HepG2 (cell line): ENCODE results near the gene THSD8. TPM values are rescaled to one million over a fixed set of nuclear protein-coding genes. Genes with fewer than 3 reads are reported as not detected.

Experiments used
- ATF2 ChIP-seq: sonication (generic); formaldehyde crosslinking; IDR thresholded peaks from 2 replicates; pipeline ENCODE4 v1.4.0; 2020; ENCODE audit warnings: missing genetic modification reagents
- BCL6 ChIP-seq: IDR thresholded peaks from 2 replicates; pipeline ENCODE4 v1.6.1; 2016; ENCODE audit warnings: missing genetic modification reagents, missing compliant biosample characterization
- ETV5 ChIP-seq: IDR thresholded peaks from 2 replicates; pipeline ENCODE4 v1.6.1; 2018; ENCODE audit warnings: missing biosample characterization, missing genetic modification reagents, inconsistent platforms, borderline replicate concordance
- FOXA3 ChIP-seq: IDR thresholded peaks from 2 replicates; pipeline ENCODE4 v1.6.1; 2016; ENCODE audit warnings: missing genetic modification reagents, missing compliant biosample characterization
- FOXP4 ChIP-seq: sonication (generic); formaldehyde crosslinking; IDR thresholded peaks from 2 replicates; pipeline ENCODE4 v1.4.0; 2020; ENCODE audit warnings: missing genetic modification reagents
- GABPB1 ChIP-seq: IDR thresholded peaks from 2 replicates; pipeline ENCODE4 v1.6.1; 2016; ENCODE audit warnings: mild to moderate bottlenecking, missing genetic modification reagents, moderate library complexity, missing compliant biosample characterization
- HNRNPK ChIP-seq: fragments of 200-400 bp; formaldehyde crosslinking; IDR thresholded peaks from 2 replicates; pipeline ENCODE4 v1.6.1; 2018; ENCODE audit warnings: low read length, low read depth, moderate library complexity, mild to moderate bottlenecking; ENCODE audit not compliant: poor library complexity, severe bottlenecking
- NCOA2 ChIP-seq: sonication (generic); formaldehyde crosslinking; IDR thresholded peaks from 2 replicates; pipeline ENCODE4 v1.8.0; 2022; ENCODE audit warnings: inconsistent platforms
- ZBTB3 ChIP-seq: sonication (generic); formaldehyde crosslinking; IDR thresholded peaks from 2 replicates; pipeline ENCODE4 v1.4.0; 2020; ENCODE audit warnings: low read depth, mild to moderate bottlenecking, moderate library complexity, missing genetic modification reagents, borderline replicate concordance
- ZNF296 ChIP-seq: sonication (generic); formaldehyde crosslinking; conservative IDR thresholded peaks from 2 replicates; pipeline ENCODE4 v1.5.0; 2020; ENCODE audit warnings: mild to moderate bottlenecking, missing genetic modification reagents
- ZNF317 ChIP-seq: sonication (generic); formaldehyde crosslinking; IDR thresholded peaks from 2 replicates; pipeline ENCODE4 v1.5.0; 2020; ENCODE audit warnings: mild to moderate bottlenecking, missing genetic modification reagents
- ZNF589 ChIP-seq: sonication (generic); formaldehyde crosslinking; conservative IDR thresholded peaks from 2 replicates; pipeline ENCODE4 v1.8.0; 2022; ENCODE audit warnings: mild to moderate bottlenecking, moderate library complexity, missing genetic modification reagents
- polyA plus RNA-seq, 8 experiments: library from polyadenylated mRNA; depleted of rRNA in 3 of 8; stranded (reverse) in 7 of 8; unstranded in 1 of 8; fragments of >200 nt; fragmentation: Illumina TruSeq in 4 of 8; extraction: Trizol in 4 of 8; gene quantifications; 2 replicates each; pipeline versions ENCODE4 v1.2.1 to v1.2.3, GENCODE V29; 2011 to 2016; ENCODE audit warnings: low read depth in 4 of 8, missing spikeins in 1 of 8, mixed read lengths in 1 of 8; ENCODE audit not compliant: insufficient read depth in 1 of 8
- total RNA-seq, 5 experiments: library from RNA; depleted of rRNA; stranded (reverse); fragments of >200 nt; fragmentation: Illumina TruSeq; extraction: Trizol; gene quantifications; 2 replicates each; pipeline ENCODE4 v1.2.3, GENCODE V29; 2016; ENCODE audit warnings: low read depth in 1 of 5
- TF ChIP-seq, protein P1 (sequence below): sonication (generic); formaldehyde crosslinking; IDR thresholded peaks from 2 replicates; pipeline ENCODE4 v1.5.0; 2020; ENCODE audit warnings: mild to moderate bottlenecking, missing genetic modification reagents
- TF ChIP-seq, protein P2 (sequence below): sonication (generic); formaldehyde crosslinking; IDR thresholded peaks from 2 replicates; pipeline ENCODE4 v1.5.1; 2020; ENCODE audit warnings: mild to moderate bottlenecking, missing genetic modification reagents, moderate library complexity
- TF ChIP-seq, protein P3 (sequence below): sonication (generic); formaldehyde crosslinking; IDR thresholded peaks from 2 replicates; pipeline ENCODE4 v1.4.0; 2020; ENCODE audit warnings: missing genetic modification reagents

The THSD8 gene
- total and polyA plus RNA-seq, 2 of the 13 experiments (the other 11 are each of a cell fraction or from before 2014, with no cell fraction given): 4.8 to 14.9 TPM

GRCh38 chr19:12783849-12784393, 17.9 kb upstream of the THSD8 start (continued):
- TF ChIP-seq, protein P1, sequence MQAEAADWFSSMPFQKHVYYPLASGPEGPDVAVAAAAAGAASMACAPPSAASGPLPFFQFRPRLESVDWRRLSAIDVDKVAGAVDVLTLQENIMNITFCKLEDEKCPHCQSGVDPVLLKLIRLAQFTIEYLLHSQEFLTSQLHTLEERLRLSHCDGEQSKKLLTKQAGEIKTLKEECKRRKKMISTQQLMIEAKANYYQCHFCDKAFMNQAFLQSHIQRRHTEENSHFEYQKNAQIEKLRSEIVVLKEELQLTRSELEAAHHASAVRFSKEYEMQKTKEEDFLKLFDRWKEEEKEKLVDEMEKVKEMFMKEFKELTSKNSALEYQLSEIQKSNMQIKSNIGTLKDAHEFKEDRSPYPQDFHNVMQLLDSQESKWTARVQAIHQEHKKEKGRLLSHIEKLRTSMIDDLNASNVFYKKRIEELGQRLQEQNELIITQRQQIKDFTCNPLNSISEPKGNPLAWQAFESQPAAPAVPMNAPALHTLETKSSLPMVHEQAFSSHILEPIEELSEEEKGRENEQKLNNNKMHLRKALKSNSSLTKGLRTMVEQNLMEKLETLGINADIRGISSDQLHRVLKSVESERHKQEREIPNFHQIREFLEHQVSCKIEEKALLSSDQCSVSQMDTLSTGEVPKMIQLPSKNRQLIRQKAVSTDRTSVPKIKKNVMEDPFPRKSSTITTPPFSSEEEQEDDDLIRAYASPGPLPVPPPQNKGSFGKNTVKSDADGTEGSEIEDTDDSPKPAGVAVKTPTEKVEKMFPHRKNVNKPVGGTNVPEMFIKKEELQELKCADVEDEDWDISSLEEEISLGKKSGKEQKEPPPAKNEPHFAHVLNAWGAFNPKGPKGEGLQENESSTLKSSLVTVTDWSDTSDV (CRISPR knock-in tag): no peak
- no peak for TF ChIP-seq ZBTB3 (CRISPR knock-in tag)
- peak; percentile 70 for TF ChIP-seq BCL6
- TF ChIP-seq GABPB1 (CRISPR knock-in tag): peak; percentile 29; the same call in 1 of the 2 replicates
- peak; percentile 35; the same call in 1 of the 2 replicates for TF ChIP-seq FOXP4 (CRISPR knock-in tag)
- TF ChIP-seq, protein P2, sequence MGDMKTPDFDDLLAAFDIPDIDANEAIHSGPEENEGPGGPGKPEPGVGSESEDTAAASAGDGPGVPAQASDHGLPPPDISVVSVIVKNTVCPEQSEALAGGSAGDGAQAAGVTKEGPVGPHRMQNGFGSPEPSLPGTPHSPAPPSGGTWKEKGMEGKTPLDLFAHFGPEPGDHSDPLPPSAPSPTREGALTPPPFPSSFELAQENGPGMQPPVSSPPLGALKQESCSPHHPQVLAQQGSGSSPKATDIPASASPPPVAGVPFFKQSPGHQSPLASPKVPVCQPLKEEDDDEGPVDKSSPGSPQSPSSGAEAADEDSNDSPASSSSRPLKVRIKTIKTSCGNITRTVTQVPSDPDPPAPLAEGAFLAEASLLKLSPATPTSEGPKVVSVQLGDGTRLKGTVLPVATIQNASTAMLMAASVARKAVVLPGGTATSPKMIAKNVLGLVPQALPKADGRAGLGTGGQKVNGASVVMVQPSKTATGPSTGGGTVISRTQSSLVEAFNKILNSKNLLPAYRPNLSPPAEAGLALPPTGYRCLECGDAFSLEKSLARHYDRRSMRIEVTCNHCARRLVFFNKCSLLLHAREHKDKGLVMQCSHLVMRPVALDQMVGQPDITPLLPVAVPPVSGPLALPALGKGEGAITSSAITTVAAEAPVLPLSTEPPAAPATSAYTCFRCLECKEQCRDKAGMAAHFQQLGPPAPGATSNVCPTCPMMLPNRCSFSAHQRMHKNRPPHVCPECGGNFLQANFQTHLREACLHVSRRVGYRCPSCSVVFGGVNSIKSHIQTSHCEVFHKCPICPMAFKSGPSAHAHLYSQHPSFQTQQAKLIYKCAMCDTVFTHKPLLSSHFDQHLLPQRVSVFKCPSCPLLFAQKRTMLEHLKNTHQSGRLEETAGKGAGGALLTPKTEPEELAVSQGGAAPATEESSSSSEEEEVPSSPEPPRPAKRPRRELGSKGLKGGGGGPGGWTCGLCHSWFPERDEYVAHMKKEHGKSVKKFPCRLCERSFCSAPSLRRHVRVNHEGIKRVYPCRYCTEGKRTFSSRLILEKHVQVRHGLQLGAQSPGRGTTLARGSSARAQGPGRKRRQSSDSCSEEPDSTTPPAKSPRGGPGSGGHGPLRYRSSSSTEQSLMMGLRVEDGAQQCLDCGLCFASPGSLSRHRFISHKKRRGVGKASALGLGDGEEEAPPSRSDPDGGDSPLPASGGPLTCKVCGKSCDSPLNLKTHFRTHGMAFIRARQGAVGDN (CRISPR knock-in tag): peak; percentile 49; the same call in 1 of the 2 replicates
- peak; percentile 74; the same call in 1 of the 2 replicates for TF ChIP-seq ETV5 (CRISPR knock-in tag)
- 0 out of 2 replicates have a peak, but pooled peaks have one; percentile 18 for TF ChIP-seq ZNF317
- TF ChIP-seq, protein P3, sequence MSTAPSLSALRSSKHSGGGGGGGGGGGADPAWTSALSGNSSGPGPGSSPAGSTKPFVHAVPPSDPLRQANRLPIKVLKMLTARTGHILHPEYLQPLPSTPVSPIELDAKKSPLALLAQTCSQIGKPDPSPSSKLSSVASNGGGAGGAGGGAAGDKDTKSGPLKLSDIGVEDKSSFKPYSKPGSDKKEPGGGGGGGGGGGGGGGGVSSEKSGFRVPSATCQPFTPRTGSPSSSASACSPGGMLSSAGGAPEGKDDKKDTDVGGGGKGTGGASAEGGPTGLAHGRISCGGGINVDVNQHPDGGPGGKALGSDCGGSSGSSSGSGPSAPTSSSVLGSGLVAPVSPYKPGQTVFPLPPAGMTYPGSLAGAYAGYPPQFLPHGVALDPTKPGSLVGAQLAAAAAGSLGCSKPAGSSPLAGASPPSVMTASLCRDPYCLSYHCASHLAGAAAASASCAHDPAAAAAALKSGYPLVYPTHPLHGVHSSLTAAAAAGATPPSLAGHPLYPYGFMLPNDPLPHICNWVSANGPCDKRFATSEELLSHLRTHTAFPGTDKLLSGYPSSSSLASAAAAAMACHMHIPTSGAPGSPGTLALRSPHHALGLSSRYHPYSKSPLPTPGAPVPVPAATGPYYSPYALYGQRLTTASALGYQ (CRISPR knock-in tag): no peak
- peak; percentile 79 for TF ChIP-seq FOXA3 (CRISPR knock-in tag)
- TF ChIP-seq ZNF296 (CRISPR knock-in tag): 0 out of 2 replicates have a peak, but pooled peaks have one; percentile 44
- no peak for TF ChIP-seq ATF2
- TF ChIP-seq NCOA2 (CRISPR knock-in tag): peak; percentile 13; the same call in 1 of the 2 replicates
- TF ChIP-seq HNRNPK: no peak
- 0 out of 2 replicates have a peak, but pooled peaks have one; percentile 33 for TF ChIP-seq ZNF589 (CRISPR knock-in tag)
